HTR-8/SVneo (cell line): ENCODE results near the gene WNT4.

Experiments
- DNase-seq: peaks from one replicate; pipeline ENCODE4 v3.0.0; 2011; ENCODE audit warnings: low spot score, mixed read lengths; ENCODE audit not compliant: insufficient read length
- FAIRE-seq: peaks from 2 replicates; lab custom pipeline; 2011; peaks lifted over from hg19 to GRCh38; lab: Jason Lieb, UNC

The WNT4 gene

GRCh38 chr1:22132517-22133235, 10.2 kb downstream of the WNT4 start:
- FAIRE-seq (no peak), DNase-seq (peak; percentile 82)

GRCh38 chr1:22131875-22132486, 10.9 kb downstream of the WNT4 start:
- FAIRE-seq (no peak), DNase-seq (peak; percentile 61)

GRCh38 chr1:22131062-22131461, 11.8 kb downstream of the WNT4 start:
- DNase-seq, result no peak

GRCh38 chr1:22129501-22130117, 13.3 kb downstream of the WNT4 start:
- DNase-seq, result no peak
- FAIRE-seq, result no peak

More at GRCh38 chr1:22131062-22131461, 11.8 kb downstream of the WNT4 start:
- FAIRE-seq, result no peak

- no peak for FAIRE-seq
Observed at GRCh38 chr1:22128392-22128791, 14.5 kb downstream of the WNT4 start.

GRCh38 chr1:22127731-22128130, 15.2 kb downstream of the WNT4 start:
- no peak for DNase-seq
- FAIRE-seq, result no peak

More at GRCh38 chr1:22128392-22128791, 14.5 kb downstream of the WNT4 start:
- DNase-seq, result no peak

GRCh38 chr1:22127248-22127647, 15.6 kb downstream of the WNT4 start:
- FAIRE-seq, result no peak
- DNase-seq, result no peak

GRCh38 chr1:22126531-22126930, 16.4 kb downstream of the WNT4 start:
- FAIRE-seq (no peak), DNase-seq (no peak)

- DNase-seq, result no peak
- no peak for FAIRE-seq
Observed at GRCh38 chr1:22124592-22125229, 18.2 kb downstream of the WNT4 start.

- DNase-seq, result no peak
- FAIRE-seq, result no peak
Observed at GRCh38 chr1:22123901-22124404, 18.9 kb downstream of the WNT4 start.

GRCh38 chr1:22123071-22123390, 19.9 kb downstream of the WNT4 start:
- DNase-seq (no peak), FAIRE-seq (no peak)

- FAIRE-seq (no peak), DNase-seq (no peak)
Observed at GRCh38 chr1:22122273-22123070, 20.4 kb downstream of the WNT4 start.

GRCh38 chr1:22121421-22121911, 21.4 kb downstream of the WNT4 start:
- DNase-seq (no peak), FAIRE-seq (no peak)

- no peak for FAIRE-seq
- DNase-seq, result no peak
Observed at GRCh38 chr1:22120469-22120790, 22.5 kb downstream of the WNT4 start.

GRCh38 chr1:22119626-22120468, 23.1 kb downstream of the WNT4 start:
- DNase-seq (no peak), FAIRE-seq (no peak)

- no peak for FAIRE-seq
- no peak for DNase-seq
Observed at GRCh38 chr1:22118291-22118992, 24.5 kb downstream of the WNT4 start.

- no peak for DNase-seq
Observed at GRCh38 chr1:22117851-22118250, 25.0 kb downstream of the WNT4 start.

GRCh38 chr1:22117238-22117637, 25.7 kb downstream of the WNT4 start:
- DNase-seq (no peak), FAIRE-seq (no peak)

More at GRCh38 chr1:22117851-22118250, 25.0 kb downstream of the WNT4 start:
- FAIRE-seq, result no peak

- FAIRE-seq (no peak), DNase-seq (no peak)
Observed at GRCh38 chr1:22115286-22115685, 27.6 kb downstream of the WNT4 start.
